ENCODE data around the gene CYTH3. TPM values are rescaled to one million over a fixed set of nuclear protein-coding genes. Genes with fewer than 3 reads are reported as not detected.

The CYTH3 gene
- total and polyA plus RNA-seq, 2 of the 13 experiments (the other 11 are each of a cell fraction or from before 2014, with no cell fraction given): 3.1 to 3.8 TPM

DNA sequence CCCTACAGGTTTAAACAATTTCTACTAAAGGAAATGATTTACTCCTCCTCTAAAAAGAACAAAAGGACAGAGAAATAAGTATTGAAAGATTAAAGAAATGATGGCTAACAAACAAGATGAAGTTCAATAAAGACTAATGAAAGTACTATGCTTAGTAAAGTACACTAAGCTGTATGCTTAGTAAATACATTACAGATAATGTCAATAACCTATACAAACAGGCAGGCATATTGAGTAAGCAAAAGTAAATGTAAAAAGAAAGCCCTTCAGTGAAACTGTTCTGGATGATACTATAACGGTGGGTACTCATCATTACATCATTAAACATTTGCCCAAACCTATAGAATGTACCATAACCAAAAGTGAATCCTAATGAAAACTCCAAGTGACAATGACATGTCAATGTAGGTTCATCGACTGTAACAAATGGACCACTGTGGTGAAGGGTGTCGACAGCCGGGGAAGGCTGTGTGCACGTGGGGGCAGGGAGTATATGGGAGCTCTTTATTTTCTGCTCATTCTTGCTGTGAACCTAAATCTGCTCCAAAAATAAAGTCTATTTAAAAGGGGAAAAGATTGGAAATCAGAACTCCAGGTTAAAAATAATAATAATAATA lies 34.0 kb downstream of the CYTH3 start (continued):
- no peak for TF ChIP-seq ZNF501 (CRISPR knock-in tag; IDR thresholded peaks at IDR 0.05)
- TF ChIP-seq ZNF891 (CRISPR knock-in tag; IDR thresholded peaks at IDR 0.05): no peak
- no peak for TF ChIP-seq ELF1 (CRISPR knock-in tag; IDR thresholded peaks at IDR 0.05)
- TF ChIP-seq ZNF713 (CRISPR knock-in tag; IDR thresholded peaks at IDR 0.05): no peak
- TF ChIP-seq, protein P1, sequence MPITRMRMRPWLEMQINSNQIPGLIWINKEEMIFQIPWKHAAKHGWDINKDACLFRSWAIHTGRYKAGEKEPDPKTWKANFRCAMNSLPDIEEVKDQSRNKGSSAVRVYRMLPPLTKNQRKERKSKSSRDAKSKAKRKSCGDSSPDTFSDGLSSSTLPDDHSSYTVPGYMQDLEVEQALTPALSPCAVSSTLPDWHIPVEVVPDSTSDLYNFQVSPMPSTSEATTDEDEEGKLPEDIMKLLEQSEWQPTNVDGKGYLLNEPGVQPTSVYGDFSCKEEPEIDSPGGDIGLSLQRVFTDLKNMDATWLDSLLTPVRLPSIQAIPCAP (CRISPR knock-in tag; IDR thresholded peaks at IDR 0.05; ENCODE audit: low read depth): no peak
- TF ChIP-seq ZNF672 (CRISPR knock-in tag; IDR thresholded peaks at IDR 0.05): no peak
- peak; percentile 90 for TF ChIP-seq ISL2 (CRISPR knock-in tag; IDR thresholded peaks at IDR 0.05)
- TF ChIP-seq ARNT (IDR thresholded peaks at IDR 0.05): no peak
- TF ChIP-seq, protein P2, sequence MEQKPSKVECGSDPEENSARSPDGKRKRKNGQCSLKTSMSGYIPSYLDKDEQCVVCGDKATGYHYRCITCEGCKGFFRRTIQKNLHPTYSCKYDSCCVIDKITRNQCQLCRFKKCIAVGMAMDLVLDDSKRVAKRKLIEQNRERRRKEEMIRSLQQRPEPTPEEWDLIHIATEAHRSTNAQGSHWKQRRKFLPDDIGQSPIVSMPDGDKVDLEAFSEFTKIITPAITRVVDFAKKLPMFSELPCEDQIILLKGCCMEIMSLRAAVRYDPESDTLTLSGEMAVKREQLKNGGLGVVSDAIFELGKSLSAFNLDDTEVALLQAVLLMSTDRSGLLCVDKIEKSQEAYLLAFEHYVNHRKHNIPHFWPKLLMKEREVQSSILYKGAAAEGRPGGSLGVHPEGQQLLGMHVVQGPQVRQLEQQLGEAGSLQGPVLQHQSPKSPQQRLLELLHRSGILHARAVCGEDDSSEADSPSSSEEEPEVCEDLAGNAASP (CRISPR knock-in tag; IDR thresholded peaks at IDR 0.05; ENCODE audit: borderline replicate concordance): peak; percentile 47; the same call in 1 of the 2 replicates
- TF ChIP-seq SAFB2 (CRISPR knock-in tag; IDR thresholded peaks at IDR 0.05; ENCODE audit: borderline replicate concordance, low read depth): no peak
- TF ChIP-seq ZSCAN29 (CRISPR knock-in tag; conservative IDR thresholded peaks at IDR 0.05): no peak
- TF ChIP-seq POLR2G (IDR thresholded peaks at IDR 0.05; ENCODE audit: low read depth, low read length): no peak
- TF ChIP-seq ZNF703 (CRISPR knock-in tag; IDR thresholded peaks at IDR 0.05; ENCODE audit: borderline replicate concordance): no peak
- no peak for TF ChIP-seq HMG20B (CRISPR knock-in tag; conservative IDR thresholded peaks at IDR 0.05)
- TF ChIP-seq NRL (CRISPR knock-in tag; IDR thresholded peaks at IDR 0.05; ENCODE audit: borderline replicate concordance): no peak
- TF ChIP-seq KDM6A (CRISPR knock-in tag; IDR thresholded peaks at IDR 0.05; ENCODE audit: low read depth): no peak
- no peak for TF ChIP-seq ZNF431 (CRISPR knock-in tag; IDR thresholded peaks at IDR 0.05; ENCODE audit: borderline replicate concordance, low read depth)
- no peak for TF ChIP-seq SNRNP70 (IDR thresholded peaks at IDR 0.05; ENCODE audit: low read depth, low read length)
- TF ChIP-seq, protein P3, sequence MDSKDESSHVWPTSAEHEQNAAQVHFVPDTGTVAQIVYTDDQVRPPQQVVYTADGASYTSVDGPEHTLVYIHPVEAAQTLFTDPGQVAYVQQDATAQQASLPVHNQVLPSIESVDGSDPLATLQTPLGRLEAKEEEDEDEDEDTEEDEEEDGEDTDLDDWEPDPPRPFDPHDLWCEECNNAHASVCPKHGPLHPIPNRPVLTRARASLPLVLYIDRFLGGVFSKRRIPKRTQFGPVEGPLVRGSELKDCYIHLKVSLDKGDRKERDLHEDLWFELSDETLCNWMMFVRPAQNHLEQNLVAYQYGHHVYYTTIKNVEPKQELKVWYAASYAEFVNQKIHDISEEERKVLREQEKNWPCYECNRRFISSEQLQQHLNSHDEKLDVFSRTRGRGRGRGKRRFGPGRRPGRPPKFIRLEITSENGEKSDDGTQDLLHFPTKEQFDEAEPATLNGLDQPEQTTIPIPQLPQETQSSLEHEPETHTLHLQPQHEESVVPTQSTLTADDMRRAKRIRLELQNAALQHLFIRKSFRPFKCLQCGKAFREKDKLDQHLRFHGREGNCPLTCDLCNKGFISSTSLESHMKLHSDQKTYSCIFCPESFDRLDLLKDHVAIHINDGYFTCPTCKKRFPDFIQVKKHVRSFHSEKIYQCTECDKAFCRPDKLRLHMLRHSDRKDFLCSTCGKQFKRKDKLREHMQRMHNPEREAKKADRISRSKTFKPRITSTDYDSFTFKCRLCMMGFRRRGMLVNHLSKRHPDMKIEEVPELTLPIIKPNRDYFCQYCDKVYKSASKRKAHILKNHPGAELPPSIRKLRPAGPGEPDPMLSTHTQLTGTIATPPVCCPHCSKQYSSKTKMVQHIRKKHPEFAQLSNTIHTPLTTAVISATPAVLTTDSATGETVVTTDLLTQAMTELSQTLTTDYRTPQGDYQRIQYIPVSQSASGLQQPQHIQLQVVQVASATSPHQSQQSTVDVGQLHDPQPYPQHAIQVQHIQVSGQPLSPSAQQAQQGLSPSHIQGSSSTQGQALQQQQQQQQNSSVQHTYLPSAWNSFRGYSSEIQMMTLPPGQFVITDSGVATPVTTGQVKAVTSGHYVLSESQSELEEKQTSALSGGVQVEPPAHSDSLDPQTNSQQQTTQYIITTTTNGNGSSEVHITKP (CRISPR knock-in tag; IDR thresholded peaks at IDR 0.05; ENCODE audit: low read depth): no peak
- TF ChIP-seq SALL2 (CRISPR knock-in tag; IDR thresholded peaks at IDR 0.05): no peak
- no peak for TF ChIP-seq CHD2 (IDR thresholded peaks at IDR 0.05; ENCODE audit: low read depth, low read length)
- TF ChIP-seq CBX2 (IDR thresholded peaks at IDR 0.05; ENCODE audit: low read depth, low read length): no peak
- TF ChIP-seq CBX2 (CRISPR knock-in tag; IDR thresholded peaks at IDR 0.05; ENCODE audit: low read depth): no peak
- TF ChIP-seq RAD21 (CRISPR knock-in tag; IDR thresholded peaks at IDR 0.05): no peak
- no peak for TF ChIP-seq ZNF883 (CRISPR knock-in tag; IDR thresholded peaks at IDR 0.05; ENCODE audit: not compliant biosample characterization)
- TF ChIP-seq, protein P4, sequence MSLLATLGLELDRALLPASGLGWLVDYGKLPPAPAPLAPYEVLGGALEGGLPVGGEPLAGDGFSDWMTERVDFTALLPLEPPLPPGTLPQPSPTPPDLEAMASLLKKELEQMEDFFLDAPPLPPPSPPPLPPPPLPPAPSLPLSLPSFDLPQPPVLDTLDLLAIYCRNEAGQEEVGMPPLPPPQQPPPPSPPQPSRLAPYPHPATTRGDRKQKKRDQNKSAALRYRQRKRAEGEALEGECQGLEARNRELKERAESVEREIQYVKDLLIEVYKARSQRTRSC (CRISPR knock-in tag; IDR thresholded peaks at IDR 0.05; ENCODE audit: low read depth): no peak
